Stimulated activated CD4-positive, alpha-beta T cell treated with anti-CD3 and anti-CD28 coated beads, Interleukin-12 subunit alpha, Interleukin-12 subunit beta, amount 100 ng/mL, for 24 hours (primary cell): Measurements from ENCODE around the gene OR4N5.
"Not testable (repeated sequence)": the region's sequence is repeated elsewhere in the genome, so short reads cannot be mapped to it uniquely, and the experiment has no call there.

Source experiments
- DNase-seq, 2 experiments: peaks; one replicate each; pipeline ENCODE4 v3.0.0-alpha.2; 2020; ENCODE audit warnings: low read depth in 2 of 2

The OR4N5 gene, protein sequence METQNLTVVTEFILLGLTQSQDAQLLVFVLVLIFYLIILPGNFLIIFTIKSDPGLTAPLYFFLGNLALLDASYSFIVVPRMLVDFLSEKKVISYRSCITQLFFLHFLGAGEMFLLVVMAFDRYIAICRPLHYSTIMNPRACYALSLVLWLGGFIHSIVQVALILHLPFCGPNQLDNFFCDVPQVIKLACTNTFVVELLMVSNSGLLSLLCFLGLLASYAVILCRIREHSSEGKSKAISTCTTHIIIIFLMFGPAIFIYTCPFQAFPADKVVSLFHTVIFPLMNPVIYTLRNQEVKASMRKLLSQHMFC

DNA sequence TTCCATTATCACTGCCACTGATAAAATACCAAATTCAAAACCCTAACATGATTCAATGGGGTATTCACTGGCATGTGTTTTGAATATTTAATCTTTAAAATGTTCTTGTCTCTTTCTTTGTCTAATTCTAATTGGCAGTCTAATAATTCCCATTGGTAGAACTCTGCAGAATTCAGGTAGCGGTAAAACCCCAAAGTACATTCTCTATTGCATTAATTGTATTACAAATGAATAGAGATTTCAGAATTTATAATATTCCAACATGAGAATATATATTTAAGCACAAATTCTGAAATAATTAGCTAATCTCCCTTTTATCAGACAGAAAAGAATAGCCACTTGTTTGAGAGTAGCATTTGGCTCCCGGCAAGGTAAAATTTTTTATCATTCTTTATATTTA, at the start of gene OR4N5:
Gene OR4N5 (plus strand): TSS at position 301 of the 400 bp plus-strand sequence. CDS start 4,916 bp downstream, outside the sequence.
- no peak for DNase-seq

DNA sequence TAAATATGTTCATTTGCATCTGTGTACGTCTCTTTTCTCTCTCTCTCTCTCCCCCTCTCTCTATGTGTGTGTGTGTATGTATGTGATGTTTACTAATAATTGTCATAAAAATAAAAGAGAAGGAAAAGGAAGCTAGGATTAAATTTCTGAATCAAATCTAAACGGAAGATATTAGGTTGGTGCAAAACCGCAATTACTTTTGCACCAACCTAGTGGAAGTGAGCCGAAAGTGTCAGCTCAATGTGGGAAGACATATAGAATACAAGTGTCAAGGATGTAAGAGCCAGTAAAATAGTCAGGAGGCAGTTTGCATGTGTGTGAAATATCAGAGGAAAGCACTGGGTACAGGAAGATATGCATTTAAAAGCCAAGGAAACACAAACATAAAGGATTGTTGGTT, 46.6 kb upstream of the OR4N5 start:
- no peak for DNase-seq

DNA sequence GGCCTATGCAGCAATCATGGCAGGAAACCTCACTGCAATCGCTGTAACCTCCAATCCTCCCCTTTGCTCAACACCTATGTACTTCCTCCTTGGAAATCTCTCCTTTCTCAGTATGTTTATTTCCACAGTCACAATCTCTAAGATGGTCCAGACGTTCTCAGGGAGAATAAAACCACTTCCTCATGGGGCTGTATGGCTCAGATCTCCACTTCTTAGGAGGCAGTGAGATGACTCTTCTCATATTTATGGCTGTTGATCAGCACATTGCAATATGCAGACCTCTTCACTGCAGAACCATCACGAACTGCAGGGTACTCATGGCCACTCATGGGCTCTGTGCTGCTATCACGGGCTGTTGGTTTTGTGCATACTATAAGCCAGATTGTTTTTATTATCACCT, 45.2 kb upstream of the OR4N5 start:
- no peak for DNase-seq

DNA sequence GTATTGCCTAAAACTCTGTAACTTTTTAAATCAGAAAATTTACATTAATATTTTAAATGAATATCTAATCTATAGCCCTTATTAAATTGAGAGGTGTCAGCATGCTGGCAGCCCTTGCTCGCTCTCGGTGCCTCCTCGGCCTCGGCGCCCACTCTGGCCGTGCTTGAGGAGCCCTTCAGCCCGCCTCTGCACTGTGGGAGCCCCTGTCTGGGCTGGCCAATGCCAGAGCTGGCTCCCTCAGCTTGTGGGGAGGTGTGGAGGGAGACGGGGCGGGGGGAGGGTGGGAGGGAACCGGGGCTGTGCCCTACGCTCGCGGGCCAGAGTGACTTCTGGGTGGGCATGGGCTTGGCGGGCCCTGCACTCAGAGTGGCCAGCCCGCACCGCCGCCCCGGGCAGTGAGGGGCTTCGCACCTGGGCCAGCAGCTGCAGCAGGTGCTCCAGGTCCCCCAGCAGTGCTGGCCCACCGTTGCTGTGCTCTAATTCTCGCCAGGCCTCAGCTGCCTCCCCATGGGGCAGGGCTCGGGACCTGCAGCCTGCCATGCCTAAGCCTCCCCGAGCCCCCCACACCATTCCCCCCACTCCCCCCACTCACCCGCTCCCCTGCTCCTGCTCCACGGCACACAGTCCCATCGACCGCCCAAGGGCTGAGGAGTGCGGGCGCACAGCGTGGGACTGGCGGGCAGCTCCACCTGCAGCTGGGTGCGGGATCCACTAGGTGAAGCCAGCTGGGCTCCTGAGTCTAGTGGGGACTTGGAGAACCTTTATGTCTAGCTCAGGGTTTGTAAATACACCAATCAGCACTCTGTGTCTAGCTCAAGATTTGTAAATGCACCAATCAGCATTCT, 39.5 kb upstream of the OR4N5 start:
- not testable (repeated sequence) for DNase-seq

DNA sequence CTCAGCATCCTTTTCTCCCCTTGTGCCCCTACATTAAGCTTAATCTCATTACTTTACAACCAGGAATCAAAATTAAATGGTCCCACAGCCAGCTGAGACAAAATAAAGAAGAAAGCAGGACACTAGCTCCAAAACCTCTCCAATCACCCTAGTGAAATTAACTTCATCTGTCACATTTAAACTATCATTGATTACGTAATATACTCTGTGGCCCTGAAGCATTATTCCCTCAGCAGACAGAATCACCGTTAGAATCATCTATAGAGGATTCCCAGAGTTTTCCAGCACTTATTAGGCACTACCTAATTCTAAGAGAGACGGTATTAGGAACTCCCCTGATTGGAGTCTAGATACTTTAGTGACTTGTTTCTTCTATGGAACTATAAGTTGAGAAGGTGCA, 28.2 kb upstream of the OR4N5 start, which contains the start of gene OR4K17:
Gene OR4K17 (plus strand): TSS at position 302 of the 400 bp plus-strand sequence. CDS start 6,761 bp downstream, outside the sequence.
- DNase-seq = no peak

DNA sequence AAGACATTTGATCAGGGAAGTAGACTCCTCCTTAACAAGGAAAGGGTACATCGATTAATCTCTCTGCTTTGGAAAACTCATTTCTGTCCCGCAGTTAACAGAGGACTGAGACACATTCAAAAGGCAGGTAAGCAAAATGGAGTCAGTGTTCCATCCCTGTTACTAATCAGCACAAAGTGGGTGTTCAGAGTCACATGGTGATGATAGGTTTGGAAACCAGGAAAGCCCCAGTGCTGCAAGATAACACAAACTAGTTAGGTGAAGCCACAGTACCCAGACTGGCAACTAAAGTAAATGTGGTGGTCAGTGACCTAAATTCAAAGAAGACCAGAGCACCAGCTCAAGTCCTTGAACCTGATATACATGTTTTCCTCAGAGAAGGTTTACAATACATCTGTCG, 26.3 kb upstream of the OR4N5 start:
- no peak for DNase-seq

DNA sequence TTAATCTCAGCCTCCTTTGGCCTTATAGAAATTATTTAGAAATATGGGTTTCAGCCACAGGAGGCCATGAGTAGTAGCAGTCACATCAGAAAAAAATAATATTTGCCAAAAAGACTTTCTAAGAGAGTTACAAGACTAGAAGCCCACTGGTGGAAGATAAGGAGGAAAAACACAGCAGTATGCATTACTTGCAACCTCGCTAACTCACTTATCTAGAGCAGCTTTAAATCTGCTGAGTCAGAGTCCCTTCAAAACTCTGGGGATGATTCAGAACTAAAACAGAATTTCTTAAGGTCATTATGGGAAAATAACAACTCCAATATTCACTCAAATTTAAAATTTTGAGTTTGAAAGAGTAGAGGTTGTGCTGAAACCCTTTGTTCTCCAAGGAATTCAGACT, 21.9 kb upstream of the OR4N5 start:
- DNase-seq = no peak

DNA sequence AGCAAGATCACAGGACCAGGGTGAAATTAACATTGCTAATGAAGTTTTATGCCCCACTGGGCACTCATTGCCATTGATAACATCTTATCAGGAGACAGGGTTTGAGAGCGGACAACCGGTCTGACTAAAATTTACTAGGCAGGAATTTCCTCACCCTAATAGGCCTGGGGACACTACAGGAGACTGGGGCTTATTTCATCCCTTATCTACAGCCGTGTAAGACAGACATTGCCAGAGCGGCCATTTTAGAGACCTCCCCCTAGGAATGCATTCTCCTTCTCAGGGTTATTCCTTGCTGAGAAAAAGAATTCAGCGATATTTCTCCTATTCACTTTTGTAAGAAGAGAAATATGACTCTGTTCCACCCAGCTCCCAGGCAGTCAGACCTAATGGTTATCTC, 19.8 kb upstream of the OR4N5 start:
- DNase-seq = no peak

DNA sequence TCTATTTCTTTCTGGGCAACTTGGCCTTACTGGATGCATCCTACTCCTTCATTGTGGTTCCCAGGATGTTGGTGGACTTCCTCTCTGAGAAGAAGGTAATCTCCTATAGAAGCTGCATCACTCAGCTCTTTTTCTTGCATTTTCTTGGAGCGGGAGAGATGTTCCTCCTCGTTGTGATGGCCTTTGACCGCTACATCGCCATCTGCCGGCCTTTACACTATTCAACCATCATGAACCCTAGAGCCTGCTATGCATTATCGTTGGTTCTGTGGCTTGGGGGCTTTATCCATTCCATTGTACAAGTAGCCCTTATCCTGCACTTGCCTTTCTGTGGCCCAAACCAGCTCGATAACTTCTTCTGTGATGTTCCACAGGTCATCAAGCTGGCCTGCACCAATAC, 5.3 kb downstream of the OR4N5 start:
- no peak for DNase-seq

DNA sequence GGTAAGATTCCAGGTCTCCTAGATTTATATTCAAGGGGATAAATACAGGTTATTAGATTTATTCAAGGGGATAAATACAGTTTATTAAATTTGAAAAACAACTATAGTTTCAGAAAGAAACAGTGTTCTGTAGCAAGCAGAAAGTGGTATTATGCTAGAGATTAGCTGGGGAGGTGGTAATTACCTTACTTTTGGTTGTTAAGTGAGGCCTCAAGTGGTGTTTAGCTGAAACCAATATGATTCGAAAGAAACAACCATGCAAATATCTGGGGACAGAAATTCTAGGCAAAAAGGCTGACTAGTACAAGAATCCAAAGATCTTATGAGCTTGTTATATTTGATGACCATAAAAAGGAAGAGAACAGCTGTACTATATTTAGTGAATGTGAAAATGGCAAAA, 6.2 kb downstream of the OR4N5 start:
- DNase-seq = no peak

DNA sequence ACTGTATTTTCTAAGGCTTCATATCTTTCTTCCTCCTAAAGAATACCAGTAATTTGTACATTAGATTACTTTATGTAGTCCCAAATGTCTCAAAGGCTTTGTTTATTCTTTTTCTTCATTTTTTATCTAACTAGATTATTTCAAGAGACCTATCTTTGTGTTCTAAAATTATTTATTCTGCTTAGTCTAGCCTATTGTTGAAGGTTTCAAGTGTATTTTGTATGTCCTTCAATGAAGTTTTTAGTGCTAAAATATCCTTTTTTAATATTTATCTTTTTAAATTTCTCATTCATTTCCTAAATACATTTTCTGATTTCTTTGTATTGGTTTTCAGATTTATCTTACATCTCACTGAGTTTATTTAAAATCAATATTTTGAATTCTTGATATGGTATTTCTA, 25.8 kb downstream of the OR4N5 start:
- no peak for DNase-seq

DNA sequence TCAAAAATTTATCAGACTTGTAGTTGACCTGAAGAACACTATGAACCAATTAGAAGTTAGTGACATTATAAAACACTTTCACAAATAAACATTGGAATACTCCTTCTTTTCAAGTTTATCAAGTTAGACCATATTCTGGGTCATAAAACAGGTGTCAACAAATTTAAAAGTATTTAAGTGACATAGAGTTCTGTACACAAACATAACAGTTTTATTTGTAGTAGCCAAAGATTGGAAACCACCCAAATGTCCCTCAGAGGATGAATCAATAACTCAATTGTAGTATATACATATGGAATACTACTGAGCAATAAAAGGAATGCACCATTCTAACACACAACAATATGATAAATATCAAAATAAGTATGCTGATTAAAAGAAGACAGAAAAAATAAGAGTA, 28.5 kb downstream of the OR4N5 start:
- no peak for DNase-seq

DNA sequence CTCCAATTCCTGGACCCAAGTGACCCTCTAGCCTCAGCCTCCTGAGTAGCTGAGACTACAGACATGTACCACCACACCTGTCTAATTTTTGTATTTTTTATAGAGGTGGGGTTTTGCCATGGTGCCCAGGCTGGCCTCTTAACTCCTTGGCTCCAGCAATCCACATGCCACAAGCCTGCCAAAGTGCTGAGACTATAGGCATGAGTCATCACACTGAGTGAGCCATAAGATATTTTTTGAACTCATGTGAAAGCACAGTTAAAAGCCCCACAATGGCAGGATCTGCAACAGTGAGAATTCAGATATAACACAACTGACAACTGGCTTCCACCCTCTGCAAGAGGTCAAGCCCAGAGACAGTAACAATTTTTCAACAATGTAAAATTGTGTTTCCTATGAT, 31.2 kb downstream of the OR4N5 start:
- not testable (repeated sequence) for DNase-seq

DNA sequence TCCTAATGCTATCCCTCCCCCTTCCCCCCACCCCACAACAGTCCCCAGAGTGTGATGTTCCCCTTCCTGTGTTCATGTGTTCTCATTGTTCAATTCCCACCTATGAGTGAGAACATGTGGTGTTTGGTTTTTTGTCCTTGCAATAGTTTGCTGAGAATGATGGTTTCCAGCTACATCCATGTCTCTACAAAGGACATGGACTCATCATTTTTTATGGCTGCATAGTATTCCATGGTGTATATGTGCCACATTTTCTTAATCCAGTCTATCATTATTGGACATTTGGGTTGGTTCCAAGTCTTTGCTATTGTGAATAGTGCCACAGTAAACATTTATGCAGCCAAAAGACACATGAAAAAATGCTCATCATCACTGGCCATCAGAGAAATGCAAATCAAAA, 35.6 kb downstream of the OR4N5 start:
- not testable (repeated sequence) for DNase-seq

DNA sequence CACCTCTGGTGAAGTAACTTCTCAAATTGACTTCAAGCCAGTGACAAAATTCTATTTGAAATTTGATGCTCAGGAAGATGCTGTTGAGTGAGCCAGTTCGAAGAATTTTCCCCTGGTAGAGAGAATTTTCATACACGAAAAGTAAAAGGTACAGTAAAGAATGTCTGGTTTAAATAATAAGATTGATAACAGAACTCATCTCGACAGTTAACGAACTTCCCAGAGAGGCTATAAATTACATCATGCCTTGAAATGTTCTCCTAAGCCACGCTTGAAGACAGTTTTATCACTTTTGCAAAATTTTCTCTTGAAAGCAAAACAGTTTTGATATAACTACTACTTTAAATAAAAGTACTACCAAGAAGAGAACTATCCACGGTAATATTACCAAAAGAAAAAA, 37.7 kb downstream of the OR4N5 start:
- no peak for DNase-seq

DNA sequence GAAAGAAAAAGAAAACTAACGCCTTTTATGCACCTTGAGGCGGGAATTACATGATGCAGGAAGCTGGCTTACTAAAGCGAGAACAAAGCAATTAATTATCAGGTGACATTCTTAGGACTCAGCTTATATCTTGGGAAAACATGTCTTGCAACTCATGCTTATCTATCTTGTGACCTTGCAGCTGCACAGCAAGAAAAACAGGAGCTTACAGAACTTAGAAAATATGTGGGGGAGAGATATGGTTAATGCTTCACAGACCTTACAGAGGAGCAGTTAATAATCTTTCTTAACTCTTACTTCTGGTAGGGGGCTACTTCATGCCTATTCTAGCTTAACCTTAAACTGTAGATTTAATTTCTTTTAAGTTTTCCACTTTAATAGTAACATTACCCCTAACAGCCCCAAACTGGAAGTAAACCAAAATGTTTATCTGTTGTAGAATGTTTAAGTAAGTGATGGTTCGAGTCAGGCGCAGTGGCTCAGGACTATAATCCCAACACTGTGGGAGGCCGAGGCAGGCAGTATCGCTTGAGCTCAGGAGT, 38.9 kb downstream of the OR4N5 start:
- DNase-seq = no peak

DNA sequence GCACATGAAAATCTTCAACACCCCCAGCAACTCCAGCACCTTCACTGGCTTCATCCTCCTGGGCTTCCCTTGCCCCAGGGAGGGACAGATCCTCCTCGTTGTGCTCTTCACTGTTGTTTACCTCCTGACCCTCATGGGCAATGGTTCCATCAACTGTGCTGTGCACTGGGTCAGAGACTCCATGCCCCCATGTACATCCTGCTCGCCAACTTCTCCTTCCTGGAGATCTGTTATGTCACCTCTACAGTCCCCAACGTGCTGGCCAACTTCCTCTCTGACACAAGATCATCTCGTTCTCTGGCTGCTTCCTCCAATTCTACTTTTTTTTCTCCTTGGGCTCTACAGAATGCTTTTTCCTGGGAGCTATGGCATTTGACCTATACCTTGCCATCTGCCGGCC, 40.6 kb downstream of the OR4N5 start:
- no peak for DNase-seq

DNA sequence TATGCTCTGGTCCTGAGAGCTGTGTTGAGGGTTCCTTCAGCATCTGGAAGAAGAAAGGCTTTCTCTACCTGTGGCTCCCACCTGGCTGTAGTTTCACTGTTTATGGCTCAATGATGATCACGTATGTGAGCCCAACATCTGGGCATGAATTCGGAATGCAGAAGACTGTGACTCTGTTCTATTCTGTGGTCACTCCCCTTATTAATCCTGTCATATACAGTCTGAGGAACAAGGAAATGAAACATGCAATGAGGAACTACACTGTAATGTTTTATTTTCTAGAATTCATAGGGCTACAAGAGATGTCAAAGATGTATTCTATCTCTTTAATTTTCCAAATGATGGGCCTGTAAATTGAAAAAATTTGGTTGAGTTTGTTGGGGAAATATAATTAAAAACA, 41.3 kb downstream of the OR4N5 start:
- no peak for DNase-seq

DNA sequence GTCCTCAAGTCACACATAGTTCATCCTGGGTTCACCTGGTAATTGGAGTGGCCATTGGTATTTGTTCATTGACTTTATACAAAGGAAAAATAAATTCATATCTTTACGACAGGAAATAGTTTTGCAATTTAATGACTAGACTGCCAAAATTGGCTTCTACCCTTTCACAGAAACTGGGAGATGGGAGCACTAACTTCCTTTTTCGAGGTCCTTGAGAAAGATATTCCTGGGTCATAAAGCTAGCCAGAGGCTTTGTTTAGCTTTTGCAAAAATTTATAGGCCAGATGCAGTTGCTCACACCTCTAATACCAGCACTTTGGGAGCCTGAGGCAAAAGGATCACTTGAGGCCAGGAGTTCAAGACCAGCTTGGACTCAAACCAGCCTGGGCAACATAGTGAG, 41.9 kb downstream of the OR4N5 start:
- DNase-seq = no peak

DNA sequence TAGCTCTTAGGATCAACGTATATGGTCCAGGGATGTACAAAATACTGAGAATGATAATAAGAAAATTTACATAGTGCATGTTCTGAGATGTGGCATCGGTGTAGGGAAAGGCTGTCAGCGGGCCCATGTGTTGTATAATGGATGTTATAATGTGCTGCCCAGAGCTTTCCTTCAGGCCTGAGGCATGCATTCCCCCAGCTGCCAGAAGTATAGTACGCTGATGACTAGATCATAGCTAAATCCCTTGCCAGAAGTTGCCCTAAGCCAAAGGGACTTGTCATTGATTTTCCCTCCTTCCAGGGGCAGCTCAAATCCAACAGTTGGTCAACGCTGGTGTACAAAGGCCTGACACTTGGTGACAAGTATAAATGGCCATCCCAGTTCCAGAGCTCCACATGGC, 45.6 kb downstream of the OR4N5 start:
- no peak for DNase-seq

DNA sequence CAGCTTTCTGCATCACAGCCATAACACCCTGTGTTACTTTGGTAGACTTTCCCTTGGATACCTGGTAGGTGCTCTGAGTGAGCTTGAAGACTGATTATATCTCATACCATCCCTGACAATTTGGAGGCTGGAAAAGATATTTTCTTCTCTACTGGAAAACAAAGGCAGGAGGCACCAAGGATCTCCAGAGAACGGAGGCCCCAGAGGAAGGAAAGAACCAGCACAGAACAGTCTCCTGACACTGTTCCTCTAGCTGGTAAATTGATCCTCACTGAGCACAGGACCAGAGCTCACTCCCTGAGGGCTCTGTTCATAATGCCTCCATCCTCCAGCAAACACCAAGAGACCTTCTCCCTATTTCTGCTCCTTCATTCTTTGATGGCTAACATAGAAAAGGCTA, 52.0 kb downstream of the OR4N5 start, which contains the start of gene OR11G2:
Gene OR11G2 (plus strand): TSS at position 301 of the 400 bp plus-strand sequence. CDS start 6,542 bp downstream, outside the sequence.
- no peak for DNase-seq

DNA sequence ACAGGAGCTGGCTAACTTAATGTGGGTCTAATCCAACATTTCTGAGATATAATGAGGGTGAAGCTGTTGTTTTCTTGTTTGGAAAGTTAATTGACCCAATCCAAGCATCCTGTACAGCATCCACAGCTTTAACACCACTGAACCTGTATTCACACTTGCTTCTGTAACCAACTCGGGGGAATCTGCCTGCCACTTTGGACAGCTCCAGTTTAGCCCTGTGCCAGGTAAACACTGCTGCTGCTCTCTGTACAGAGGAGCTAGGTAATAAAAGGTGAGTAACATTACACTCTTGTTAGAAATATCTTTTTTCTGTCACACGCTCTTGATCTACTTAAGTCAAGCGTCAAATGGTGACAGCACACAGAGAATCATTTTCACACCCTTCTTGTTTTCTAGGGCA, 52.8 kb downstream of the OR4N5 start:
- DNase-seq = no peak

DNA sequence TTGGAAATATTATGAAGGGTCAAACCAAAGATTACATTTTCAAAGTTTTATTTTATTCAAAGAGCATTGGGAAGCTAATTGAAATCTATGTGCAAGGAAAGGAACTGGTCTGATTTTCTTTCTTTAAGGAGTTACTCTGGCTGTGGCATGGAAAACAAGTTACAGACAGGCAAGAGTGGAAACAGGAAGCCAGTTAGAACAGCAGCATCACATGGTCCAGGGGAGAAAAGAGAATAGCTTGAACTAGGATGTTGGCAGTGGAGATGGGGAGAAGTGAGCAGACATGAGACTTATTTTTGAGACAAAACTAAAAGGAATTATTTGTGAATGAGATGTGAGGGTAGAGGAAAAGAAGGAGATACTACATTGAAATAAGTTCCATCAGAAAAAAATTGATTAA, 55.5 kb downstream of the OR4N5 start:
- no peak for DNase-seq
